Tibial nerve (tissue), 4 donors: ENCODE measurements around the gene RSBN1.

Experiments
- CTCF ChIP-seq, 5 experiments: fragments of 200-600 bp in 3 of 5; fragments of 450-650 bp in 2 of 5; sonication (generic) in 3 of 5; IDR thresholded peaks; one replicate each; pipeline ENCODE4 v1.5.1; 2016 to 2019; ENCODE audit warnings: antibody characterized with exemption in 5 of 5, mild to moderate bottlenecking in 3 of 5, moderate library complexity in 2 of 5
- EP300 ChIP-seq, 2 donors: sonication (generic); formaldehyde crosslinking; IDR thresholded peaks; one replicate each; pipeline ENCODE4 v1.6.1; 2017; ENCODE audit warnings: antibody characterized with exemption in 2 of 2, mild to moderate bottlenecking in 1 of 2
- POLR2A ChIP-seq, 2 donors: fragments of 450-650 bp; IDR thresholded peaks; one replicate each; pipeline ENCODE4 v1.6.1; 2017; ENCODE audit warnings: antibody characterized with exemption in 2 of 2, mild to moderate bottlenecking in 2 of 2, moderate library complexity in 2 of 2

DNA sequence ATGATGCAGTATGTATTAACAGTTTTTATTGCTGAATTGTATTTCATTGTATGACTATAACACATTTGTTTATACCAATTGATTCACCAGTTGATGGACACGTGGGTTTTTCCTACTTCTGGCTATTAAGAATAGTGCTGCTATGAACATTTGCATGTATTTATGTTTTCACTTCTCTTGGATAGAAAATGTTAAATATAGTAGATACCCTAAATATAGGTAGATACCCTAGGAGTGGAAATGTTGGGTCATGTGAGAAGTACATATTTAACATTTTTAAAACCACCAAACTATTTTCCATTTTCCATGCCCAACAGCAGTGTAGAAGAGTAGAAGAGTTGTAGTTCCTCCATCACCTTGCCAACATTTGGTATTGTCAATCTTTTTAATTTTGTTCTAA lies 60.8 kb downstream of the RSBN1 start:
- no peak for TF ChIP-seq POLR2A (IDR thresholded peaks at IDR 0.05)
- no peak for TF ChIP-seq CTCF (IDR thresholded peaks at IDR 0.05)
- TF ChIP-seq EP300 (IDR thresholded peaks at IDR 0.05), result no peak
